Measurements from ENCODE around the gene FANK1.
"Not testable (repeated sequence)": the region's sequence is repeated elsewhere in the genome, so short reads cannot be mapped to it uniquely, and the experiment has no call there.

The FANK1 gene

DNA sequence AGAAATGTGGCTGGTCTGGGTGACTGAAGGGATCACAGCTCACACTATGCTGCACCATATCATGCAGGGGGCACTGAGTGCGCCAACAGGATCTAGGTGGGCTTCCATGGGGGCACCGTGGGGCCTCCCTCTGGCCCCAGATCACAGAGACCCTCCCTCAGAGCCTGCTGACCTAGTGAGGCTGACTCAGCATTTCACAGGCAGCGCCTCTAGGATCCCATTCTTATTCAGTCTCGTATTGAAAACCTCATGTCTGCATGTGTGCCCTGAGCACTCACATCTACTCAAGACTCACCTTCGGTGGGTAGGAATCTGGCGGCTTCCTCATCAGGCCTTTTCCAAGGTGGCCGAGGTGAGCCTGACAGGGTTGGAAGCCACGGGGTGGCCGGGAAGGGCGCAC is 141.6 kb downstream of the FANK1 start:
- DNase-seq = no peak

DNA sequence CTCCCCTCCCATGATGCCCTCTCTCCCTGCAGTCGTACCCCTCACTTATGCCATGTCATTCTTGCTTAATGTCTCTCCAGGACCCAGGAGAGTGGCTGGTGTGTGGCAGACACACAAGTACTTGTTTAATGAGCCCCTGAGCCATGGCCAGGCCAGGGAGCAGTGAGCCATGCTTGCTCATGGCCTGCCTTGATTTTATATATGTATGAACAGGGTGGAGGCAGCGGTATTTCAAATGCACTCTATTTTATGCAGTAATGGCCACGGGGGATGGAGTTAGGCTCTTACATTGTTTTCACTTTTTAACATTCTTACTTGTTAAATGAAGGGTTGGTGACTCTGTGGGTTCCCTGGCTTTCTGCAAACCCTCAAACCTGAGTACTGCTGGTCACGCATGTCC is 144.8 kb downstream of the FANK1 start:
- no peak for DNase-seq

DNA sequence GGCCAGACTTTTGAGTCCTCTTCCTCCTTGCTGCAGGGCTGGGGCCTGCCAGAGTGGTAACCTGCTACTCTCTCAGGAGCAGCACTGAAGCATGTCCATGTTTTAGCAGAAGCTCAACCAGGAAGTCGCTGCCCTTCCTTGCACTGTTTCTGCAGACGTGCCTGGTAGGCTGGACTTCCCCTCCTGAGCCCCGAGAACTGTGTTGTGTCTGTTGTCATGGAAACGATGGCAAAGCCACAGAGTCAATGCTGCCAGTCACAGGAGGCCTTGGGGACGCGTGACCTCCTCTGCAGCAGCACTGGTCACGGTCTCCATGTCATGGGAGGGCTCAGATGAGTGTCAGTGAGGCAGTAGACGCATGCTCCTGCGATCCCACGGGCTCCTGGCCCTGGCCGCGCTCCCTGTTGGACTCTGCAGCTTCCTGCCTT is 145.5 kb downstream of the FANK1 start:
- peak; percentile 35 for DNase-seq

DNA sequence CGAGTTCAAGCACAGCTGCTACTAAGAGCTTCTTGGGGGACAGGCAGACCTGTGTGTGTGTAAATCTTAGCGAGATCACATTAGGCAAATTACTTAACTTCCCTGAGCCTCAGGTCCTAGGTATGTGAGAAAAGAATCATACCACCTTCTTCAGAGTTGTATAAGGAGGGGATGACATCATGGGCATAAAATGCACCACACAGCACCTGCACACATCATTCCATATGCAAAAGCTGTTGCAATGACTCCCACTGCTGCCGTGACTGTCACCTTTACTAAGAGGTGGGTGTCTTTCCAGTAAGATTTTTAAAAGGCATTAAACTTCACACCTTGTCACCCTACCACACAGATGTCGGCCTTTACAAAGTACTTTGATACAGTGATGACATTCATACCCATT is 146.0 kb downstream of the FANK1 start:
- DNase-seq = no peak

DNA sequence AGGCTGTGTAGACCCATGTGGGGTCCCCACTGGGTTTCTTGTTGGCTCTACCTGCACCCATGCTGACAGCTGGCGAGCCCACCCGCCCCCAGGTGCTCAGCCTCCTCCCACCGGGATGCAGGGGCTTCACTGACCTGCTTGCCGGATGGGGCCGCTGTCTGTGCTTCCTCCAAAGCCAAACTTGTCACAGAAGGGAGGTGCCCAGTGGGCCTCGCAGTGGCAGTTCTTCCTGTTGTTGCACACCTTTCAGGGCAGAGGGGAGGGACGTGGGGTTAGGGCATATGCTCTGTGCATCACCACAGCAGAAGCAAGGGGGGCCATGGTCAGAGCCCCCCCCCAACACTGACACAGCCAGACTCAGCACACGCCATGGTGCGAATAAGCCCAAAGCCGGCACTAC is 146.5 kb downstream of the FANK1 start:
- DNase-seq = no peak

DNA sequence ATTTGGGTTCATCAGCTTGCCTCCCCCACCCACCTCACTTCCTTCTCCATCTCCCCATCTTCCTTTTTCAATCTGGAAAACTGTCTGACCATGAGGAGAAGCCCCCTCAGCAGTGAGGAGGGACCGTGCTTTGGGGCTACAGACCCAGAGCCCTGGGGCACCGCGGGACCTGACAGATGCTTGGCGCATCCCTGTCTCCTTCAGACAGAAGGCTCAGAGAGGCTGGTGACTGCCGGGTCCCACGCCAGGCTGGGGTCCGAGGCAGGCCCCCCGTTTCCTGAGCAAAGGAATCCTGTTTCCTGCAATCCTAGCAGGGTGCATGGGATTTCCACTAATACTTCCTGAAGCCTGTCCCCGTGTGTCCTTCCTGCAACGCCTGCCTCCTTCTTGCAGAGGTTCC is 147.0 kb downstream of the FANK1 start:
- no peak for DNase-seq

DNA sequence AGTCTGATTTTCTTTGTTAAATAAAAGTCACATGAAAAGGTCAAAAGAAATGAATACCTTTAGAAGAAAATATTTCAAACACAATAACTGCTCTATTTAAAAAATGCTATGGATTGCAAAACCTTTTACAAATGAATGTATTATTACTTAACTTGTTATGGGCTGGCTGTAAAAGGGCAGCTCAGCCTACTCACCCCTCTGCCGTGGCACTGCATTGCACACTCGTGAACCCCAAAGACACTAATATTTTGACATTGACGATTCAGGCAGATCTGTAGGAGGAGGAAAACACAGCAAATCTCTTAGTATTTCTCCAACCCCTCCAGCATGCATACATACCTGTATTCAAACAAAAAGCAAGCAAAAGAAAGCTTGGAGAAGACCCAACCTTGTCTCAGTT is 149.5 kb downstream of the FANK1 start:
- no peak for DNase-seq

DNA sequence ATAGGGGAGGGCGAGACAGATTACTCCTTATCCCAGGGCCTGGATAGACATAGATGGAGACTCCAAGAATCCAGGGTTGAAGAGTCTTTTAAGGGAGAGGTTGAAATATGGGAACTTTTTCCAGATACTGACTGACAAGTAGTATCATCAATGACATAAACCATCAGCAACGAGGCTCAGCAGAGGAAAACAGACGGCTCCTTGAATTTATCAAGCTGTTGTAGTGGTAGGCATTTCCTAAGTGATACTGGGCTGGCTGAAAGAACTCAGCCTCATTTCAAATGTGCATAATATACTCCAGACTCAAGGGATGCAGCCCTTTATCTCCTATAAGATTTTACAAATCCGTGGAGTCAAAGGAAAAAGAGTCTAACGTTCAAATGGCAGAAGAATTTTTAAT is 150.5 kb downstream of the FANK1 start:
- DNase-seq = no peak

DNA sequence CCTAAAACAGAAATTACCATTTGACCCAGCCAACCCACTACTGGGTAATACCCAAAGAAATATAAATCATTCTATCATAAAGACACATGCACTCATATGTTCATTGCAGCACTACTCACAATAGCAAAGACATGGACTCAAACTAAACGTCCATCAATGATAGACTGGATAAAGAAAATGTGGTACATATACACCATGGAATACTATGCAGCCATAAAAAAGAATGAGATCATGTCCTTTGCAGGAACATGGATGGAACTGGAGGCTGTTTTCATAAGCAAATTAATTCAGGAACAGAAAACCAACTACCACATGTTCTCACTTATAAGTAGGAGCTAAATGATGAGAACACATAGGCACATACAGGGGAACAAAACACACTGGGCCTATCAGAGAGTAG is 151.4 kb downstream of the FANK1 start:
- not testable (repeated sequence) for DNase-seq

DNA sequence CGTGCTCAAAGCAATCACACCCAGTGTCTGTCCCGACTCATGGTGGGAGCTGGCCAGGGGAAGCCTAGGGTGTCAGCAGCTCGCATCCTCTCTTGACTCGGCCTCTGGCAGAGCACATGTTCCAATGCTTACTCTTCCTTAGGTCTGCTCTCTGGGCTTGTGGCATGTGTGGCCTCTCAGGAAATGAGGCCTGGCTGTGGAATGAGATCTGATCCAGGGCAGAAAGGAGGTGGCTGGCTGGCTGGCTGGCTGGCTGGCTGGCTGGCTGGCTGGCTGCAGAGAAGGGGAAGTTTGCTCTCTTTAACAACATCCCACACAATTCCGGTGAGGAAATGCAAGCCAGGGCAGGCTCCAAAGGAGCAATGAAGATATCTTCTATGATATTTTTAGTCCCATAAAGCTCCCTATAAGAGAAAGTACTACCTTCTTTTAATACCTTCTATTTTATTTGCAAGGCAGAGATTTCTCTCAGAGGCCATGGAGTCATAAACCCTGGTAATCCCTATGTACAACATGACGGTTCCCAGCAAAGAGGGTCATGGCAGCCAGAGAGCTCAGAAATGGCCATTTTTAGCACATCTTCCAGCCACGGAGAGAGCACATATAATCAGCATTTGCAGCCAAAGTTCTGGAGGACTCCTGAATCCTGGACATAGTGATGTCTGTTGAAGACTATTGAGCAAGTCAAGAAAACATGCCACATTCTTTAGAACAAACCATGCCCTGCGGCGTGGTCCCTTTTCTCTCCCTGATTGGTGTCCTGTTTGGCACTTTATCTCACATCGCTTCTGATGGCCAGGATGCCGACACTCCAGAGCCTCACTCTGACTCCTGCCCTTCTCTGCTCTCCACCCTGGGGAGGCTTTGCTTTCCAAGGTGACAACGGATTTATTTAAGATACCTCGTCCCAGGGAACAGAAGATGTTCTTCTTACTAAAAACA is 153.7 kb downstream of the FANK1 start:
- DNase-seq = no peak

DNA sequence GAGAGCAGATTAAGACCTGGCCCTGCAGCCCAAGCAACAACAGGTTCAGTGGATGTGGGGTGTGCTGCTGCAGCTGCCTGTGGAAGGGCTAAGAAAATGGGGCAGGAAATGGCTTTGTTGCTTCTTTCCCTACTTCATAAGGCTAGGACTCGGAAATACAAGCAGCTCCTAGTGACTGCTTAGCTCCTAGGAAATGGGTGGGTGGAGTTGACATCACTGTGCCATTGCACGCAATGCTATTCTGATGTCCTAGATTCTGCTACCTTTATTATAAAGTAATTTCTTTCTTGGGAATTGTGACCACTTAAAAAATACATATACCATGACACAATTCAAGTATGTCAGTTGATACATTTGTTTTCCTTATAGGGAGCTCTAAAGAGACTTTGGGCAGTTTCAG is 155.8 kb downstream of the FANK1 start:
- DNase-seq = no peak

DNA sequence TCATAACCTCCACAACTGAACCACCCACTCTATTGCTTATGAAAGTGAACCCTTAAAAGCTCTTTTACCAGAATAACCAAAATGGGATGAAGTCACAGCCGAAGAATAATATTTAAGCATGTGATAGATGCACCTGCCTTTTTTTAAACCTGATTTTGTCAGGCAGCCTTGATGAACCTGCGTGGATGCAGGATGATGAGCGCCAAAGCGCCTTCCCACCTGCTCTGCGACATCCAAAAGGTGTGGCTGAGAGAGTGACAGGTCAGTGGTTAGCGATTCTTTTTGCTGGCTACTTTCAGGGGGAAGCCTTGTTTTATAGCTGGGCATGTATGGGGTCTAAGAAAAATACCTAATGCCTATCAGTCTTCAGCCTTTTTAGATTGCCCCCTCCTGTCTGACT is 157.8 kb downstream of the FANK1 start:
- no peak for DNase-seq

DNA sequence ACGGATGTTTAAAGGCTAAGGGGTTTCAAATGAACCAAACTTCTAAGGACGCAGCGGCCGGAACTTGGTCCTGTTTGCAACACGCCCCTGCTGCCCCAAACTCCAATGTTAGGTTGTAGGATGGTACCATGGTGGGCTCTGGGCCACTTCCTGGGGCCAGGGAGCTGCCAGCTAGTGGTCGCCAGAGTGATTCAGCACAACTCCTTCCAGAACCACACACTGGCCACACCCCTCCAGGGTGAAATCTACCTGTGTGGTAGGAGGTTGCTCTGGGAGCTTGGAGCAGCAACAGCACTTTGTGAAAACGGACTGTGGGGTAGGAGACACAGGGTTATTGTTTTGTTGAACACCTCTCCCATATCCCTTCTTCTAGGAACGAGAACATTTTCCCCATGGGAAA is 161.1 kb downstream of the FANK1 start:
- DNase-seq = peak; percentile 10

DNA sequence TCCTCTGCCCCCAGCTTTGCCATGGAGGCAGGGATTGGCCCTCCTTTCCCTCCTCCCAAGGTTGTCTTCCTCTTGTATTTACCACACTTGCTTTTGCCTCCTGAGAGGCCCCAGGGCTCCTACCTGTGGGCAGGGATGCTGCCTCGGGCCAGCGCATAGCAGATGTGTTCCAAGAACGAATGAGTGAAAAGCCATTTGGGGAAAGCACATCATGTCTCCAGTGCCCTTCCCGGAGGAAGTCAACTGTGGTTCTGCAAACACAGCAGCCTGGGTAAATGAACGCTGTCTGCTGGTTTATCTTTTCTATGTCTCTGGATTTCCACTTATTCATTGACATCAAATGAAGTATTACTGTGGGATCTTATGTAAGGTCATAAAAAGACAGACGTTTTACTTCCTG is 161.7 kb downstream of the FANK1 start:
- DNase-seq = peak; percentile 85

DNA sequence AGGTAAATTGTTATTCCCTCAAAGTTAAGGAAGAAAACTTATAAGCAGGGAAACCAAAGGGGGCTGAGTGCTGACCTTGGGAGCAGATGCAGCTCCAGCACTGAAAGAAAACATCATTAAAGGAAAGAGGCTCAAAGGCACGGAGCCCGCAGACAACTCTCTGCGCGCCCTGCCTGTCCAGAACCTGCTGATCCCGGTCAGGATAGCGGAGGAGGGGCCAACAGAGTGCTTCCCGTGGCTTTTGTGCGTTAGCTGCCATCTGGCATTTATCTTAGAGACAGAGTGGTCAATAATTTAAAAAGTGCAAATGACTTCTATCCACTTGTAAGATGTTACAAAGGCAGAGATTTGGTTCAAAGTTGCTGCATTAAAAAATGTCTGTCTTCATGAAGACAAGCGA is 162.1 kb downstream of the FANK1 start:
- DNase-seq = peak; percentile 88

Data from NCI-H69 (cell line).